DND-41 (cell line): ENCODE measurements around the gene IL1RAPL2.

ENCODE experiments used
- ATAC-seq: fragments of 200-7000 bp; cut with Tn5 transposase; 3 replicates; pipeline ENCODE4 v1.9.1; 2021; ENCODE audit warnings: low read depth; ENCODE audit not compliant: insufficient read depth
- DNase-seq: peaks from one replicate; pipeline ENCODE4 v3.0.0-alpha.2; 2020
- H2AFZ ChIP-seq: 2 replicates; pipeline ENCODE4 v1.6.0; 2012; ENCODE audit warnings: low read depth, low read length
- H3K27ac ChIP-seq: 2 replicates; pipeline ENCODE4 v1.5.1; 2012; ENCODE audit warnings: low read length, inconsistent platforms
- H3K27me3 ChIP-seq: fragments of 200-600 bp; sonication (generic); 2 replicates; pipeline ENCODE4 v1.6.0; 2012; ENCODE audit warnings: low read length, mild to moderate bottlenecking, inconsistent platforms; ENCODE audit not compliant: insufficient read depth, poor library complexity
- H3K36me3 ChIP-seq: 2 replicates; pipeline ENCODE4 v1.5.1; 2012; ENCODE audit warnings: low read length, inconsistent platforms; ENCODE audit not compliant: insufficient read depth
- H3K4me1 ChIP-seq: 2 replicates; pipeline ENCODE4 v1.5.1; 2012; ENCODE audit warnings: mild to moderate bottlenecking, low read length; ENCODE audit not compliant: insufficient read depth
- H3K4me2 ChIP-seq: 2 replicates; pipeline ENCODE4 v1.6.0; 2012; ENCODE audit warnings: mild to moderate bottlenecking, moderate library complexity, low read length, inconsistent platforms; ENCODE audit not compliant: insufficient read depth
- H3K4me3 ChIP-seq, 2 experiments: fragments of 200-600 bp in 1 of 2; shearing (Covaris generic) in 1 of 2; 2 replicates each; pipeline ENCODE4 v1.5.1; 2012 to 2016; ENCODE audit warnings: inconsistent platforms in 2 of 2, low read length in 2 of 2, mild to moderate bottlenecking in 2 of 2, low read depth in 1 of 2, moderate library complexity in 1 of 2
- H3K79me2 ChIP-seq: 2 replicates; pipeline ENCODE4 v1.6.0; 2012; ENCODE audit warnings: low read length, inconsistent platforms; ENCODE audit not compliant: insufficient read depth
- H3K9ac ChIP-seq: 2 replicates; pipeline ENCODE4 v1.6.0; 2012; ENCODE audit warnings: low read depth, mild to moderate bottlenecking, inconsistent platforms, low read length, moderate library complexity
- H3K9me3 ChIP-seq: 2 replicates; pipeline ENCODE4 v1.5.1; 2012; ENCODE audit warnings: low read length, moderate library complexity, mild to moderate bottlenecking, inconsistent platforms; ENCODE audit not compliant: insufficient read depth, severe bottlenecking
- H4K20me1 ChIP-seq: 2 replicates; pipeline ENCODE4 v1.6.0; 2012; ENCODE audit warnings: low read length; ENCODE audit not compliant: insufficient read depth
- EZH2 ChIP-seq: IDR thresholded peaks from 3 replicates; pipeline ENCODE4 v1.6.1; 2012; ENCODE audit warnings: borderline replicate concordance, low read depth, mild to moderate bottlenecking, moderate library complexity, low read length, inconsistent platforms; ENCODE audit not compliant: severe bottlenecking
- TF ChIP-seq, protein P1 (sequence below): IDR thresholded peaks from 2 replicates; pipeline ENCODE4 v1.5.1; 2012; ENCODE audit warnings: borderline replicate concordance, low read length, moderate library complexity, mild to moderate bottlenecking; ENCODE audit not compliant: poor library complexity, severe bottlenecking; ENCODE audit errors: extremely low read depth

Gene IL1RAPL2

DNA sequence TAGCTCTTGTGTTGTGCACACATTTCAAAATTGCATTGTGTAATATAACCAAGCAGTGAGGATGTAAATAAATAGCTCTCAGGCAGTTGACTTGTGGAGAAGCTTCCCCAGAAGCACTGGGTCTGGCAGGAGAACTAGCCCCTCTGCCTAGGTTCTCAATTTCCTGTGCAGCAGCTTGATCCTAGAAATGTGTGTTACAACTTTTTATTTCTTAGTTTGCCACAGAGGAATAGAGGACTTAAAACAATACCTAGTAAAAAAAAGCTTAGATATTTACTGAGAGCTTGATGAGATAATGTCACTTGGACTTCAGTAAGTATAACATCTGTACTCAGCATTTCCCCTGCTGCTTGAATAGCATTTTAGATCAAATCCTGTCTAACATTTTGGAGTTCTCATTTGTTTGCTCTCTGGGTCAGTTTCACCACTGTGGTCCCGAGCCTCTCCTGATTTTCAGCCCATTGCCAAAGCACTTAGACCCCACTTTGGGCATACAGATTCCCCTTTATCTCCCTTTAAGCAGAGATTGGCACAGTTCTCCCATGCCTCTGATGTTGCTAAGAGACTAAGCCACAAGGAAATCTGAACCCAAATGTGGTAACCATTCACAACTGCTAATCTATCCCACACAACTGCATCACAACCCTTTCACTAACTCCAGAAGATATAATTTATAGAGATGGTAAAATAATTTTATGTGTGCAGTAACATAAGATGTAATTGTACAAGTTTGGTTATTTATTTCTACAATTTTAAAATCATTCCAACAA lies 1158.2 kb downstream of the IL1RAPL2 start:
- Histone ChIP-seq H3K4me3 (no peak overlapping the region), H4K20me1 (no peaks in the 10 kb centered on the region), H3K27me3 (no peaks in the 10 kb centered on the region), H2AFZ (no peak overlapping the region), H3K9ac (no peak overlapping the region), H3K9me3 (no peaks in the 10 kb centered on the region), H3K36me3 (no peaks in the 10 kb centered on the region), H3K27ac (no peak overlapping the region), H3K4me1 (no peaks in the 10 kb centered on the region), H3K79me2 (no peaks in the 10 kb centered on the region), H3K4me2 (no peak overlapping the region)
- no peak for DNase-seq
- TF ChIP-seq, protein P1, sequence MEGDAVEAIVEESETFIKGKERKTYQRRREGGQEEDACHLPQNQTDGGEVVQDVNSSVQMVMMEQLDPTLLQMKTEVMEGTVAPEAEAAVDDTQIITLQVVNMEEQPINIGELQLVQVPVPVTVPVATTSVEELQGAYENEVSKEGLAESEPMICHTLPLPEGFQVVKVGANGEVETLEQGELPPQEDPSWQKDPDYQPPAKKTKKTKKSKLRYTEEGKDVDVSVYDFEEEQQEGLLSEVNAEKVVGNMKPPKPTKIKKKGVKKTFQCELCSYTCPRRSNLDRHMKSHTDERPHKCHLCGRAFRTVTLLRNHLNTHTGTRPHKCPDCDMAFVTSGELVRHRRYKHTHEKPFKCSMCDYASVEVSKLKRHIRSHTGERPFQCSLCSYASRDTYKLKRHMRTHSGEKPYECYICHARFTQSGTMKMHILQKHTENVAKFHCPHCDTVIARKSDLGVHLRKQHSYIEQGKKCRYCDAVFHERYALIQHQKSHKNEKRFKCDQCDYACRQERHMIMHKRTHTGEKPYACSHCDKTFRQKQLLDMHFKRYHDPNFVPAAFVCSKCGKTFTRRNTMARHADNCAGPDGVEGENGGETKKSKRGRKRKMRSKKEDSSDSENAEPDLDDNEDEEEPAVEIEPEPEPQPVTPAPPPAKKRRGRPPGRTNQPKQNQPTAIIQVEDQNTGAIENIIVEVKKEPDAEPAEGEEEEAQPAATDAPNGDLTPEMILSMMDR: no peak
- no peak for TF ChIP-seq EZH2
- no peak for ATAC-seq

DNA sequence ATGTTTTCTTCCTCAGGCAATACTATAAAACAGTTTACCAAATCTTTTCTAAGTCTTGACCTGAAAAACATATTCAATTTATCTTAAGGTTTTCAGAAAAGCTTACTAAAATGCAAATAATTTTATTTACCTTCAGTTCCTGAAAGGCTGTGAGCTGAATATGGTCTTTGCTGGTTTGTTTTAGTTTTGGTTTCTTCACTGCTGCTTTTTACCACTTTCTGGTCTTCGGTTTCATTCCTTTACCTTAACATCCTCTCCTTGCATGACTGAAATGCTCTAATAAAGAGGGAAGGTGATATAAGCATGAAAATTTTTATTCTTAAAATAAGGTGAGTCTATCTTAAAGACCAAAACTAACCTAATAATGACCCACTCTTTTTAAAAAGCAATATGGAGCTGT lies 1159.2 kb downstream of the IL1RAPL2 start:
- ATAC-seq (no peak), DNase-seq (no peak)
- no peak overlapping the region for H3K4me3 ChIP-seq
- no peak overlapping the region for H2AFZ ChIP-seq
- no peaks in the 10 kb centered on the region for H3K27me3 ChIP-seq
- TF ChIP-seq, protein P1: no peak
- TF ChIP-seq EZH2: no peak
- no peaks in the 10 kb centered on the region for H3K79me2 ChIP-seq
- no peaks in the 10 kb centered on the region for H3K4me1 ChIP-seq
- H3K9ac ChIP-seq: no peak overlapping the region
- no peak overlapping the region for H3K4me2 ChIP-seq
- H3K9me3 ChIP-seq: no peaks in the 10 kb centered on the region
- no peaks in the 10 kb centered on the region for H3K36me3 ChIP-seq
- H4K20me1 ChIP-seq: no peaks in the 10 kb centered on the region
- H3K27ac ChIP-seq: no peak overlapping the region

- Histone ChIP-seq H3K9ac (no peak overlapping the region), H3K4me2 (no peak overlapping the region), H3K4me1 (no peaks in the 10 kb centered on the region), H3K9me3 (no peaks in the 10 kb centered on the region), H3K27ac (no peak overlapping the region), H3K4me3 (no peak overlapping the region), H3K79me2 (no peaks in the 10 kb centered on the region), H3K27me3 (no peaks in the 10 kb centered on the region), H3K36me3 (no peaks in the 10 kb centered on the region), H4K20me1 (no peaks in the 10 kb centered on the region), H2AFZ (no peak overlapping the region)
- TF ChIP-seq, protein P1: no peak
- no peak for TF ChIP-seq EZH2
- no peak for DNase-seq
- ATAC-seq: no peak
Measured at GRCh38 chrX:105738162-105738561, 1172.2 kb downstream of the IL1RAPL2 start.
